Thyroid gland (tissue), 4 donors: ENCODE measurements around the gene ADAMTSL2. TPM values are rescaled to one million over a fixed set of nuclear protein-coding genes. Genes with fewer than 3 reads are reported as not detected.

Experiments used
- DNase-seq, 2 donors: peaks; one replicate each; pipeline ENCODE4 v3.0.0-alpha.2; 2019
- H3K27ac ChIP-seq, 3 donors: fragments of 200-600 bp; sonication (generic); 1 replicate in 2 of 3; 2 replicates in 1 of 3; pipeline ENCODE4 v1.5.1; 2016 to 2019; ENCODE audit warnings: mild to moderate bottlenecking in 1 of 3, moderate library complexity in 1 of 3
- H3K27me3 ChIP-seq: fragments of 200-600 bp; sonication (generic); one replicate; pipeline ENCODE4 v1.5.1; 2019
- H3K36me3 ChIP-seq, 2 donors: fragments of 200-600 bp; sonication (generic); one replicate each; pipeline ENCODE4 v1.5.1; 2016 to 2019
- H3K4me1 ChIP-seq, 2 donors: fragments of 200-600 bp; sonication (generic); one replicate each; pipeline ENCODE4 v1.5.1; 2017 to 2019
- H3K4me3 ChIP-seq, 3 donors: fragments of 200-600 bp; sonication (generic); replicated peaks in 1 of 3; 1 replicate in 2 of 3; 2 replicates in 1 of 3; pipeline ENCODE4 v1.5.1; 2016; ENCODE audit warnings: mild to moderate bottlenecking in 1 of 3
- H3K9me3 ChIP-seq: fragments of 200-600 bp; sonication (generic); one replicate; pipeline ENCODE4 v1.5.1; 2017
- POLR2A ChIP-seq, 2 donors: fragments of 450-650 bp; IDR thresholded peaks; one replicate each; pipeline ENCODE4 v1.6.1; 2017; ENCODE audit warnings: antibody characterized with exemption in 2 of 2, mild to moderate bottlenecking in 2 of 2, moderate library complexity in 1 of 2
- WGBS, 2 donors: methylation state at CpG; one replicate each; pipeline ENCODE4 v1.1.5; 2017; 5-methylcytosine and 5-hydroxymethylcytosine counted together
- intact Hi-C: fragments of 100-400 bp; cut with DNase I; formaldehyde crosslinking; loops from one replicate; pipeline ENCODE4 v1.15.1; 2023
- total RNA-seq, 4 donors: library from RNA; depleted of rRNA; stranded (reverse); fragments of >200 nt; gene quantifications; one replicate each; pipeline ENCODE4 v1.2.3, GENCODE V29; 2016
- TF ChIP-seq, protein P1 (sequence below), 6 experiments: fragments of 200-600 bp in 3 of 6; fragments of 450-650 bp in 3 of 6; sonication (generic) in 3 of 6; IDR thresholded peaks; one replicate each; pipeline ENCODE4 v1.5.1; 2016 to 2019; ENCODE audit warnings: antibody characterized with exemption in 6 of 6, mild to moderate bottlenecking in 2 of 6, inconsistent platforms in 1 of 6, moderate library complexity in 1 of 6

ADAMTSL2 gene
- total RNA-seq, 4 donors from 2014 or later, result 2.4 to 9.3 (median 8.7) TPM

DNA sequence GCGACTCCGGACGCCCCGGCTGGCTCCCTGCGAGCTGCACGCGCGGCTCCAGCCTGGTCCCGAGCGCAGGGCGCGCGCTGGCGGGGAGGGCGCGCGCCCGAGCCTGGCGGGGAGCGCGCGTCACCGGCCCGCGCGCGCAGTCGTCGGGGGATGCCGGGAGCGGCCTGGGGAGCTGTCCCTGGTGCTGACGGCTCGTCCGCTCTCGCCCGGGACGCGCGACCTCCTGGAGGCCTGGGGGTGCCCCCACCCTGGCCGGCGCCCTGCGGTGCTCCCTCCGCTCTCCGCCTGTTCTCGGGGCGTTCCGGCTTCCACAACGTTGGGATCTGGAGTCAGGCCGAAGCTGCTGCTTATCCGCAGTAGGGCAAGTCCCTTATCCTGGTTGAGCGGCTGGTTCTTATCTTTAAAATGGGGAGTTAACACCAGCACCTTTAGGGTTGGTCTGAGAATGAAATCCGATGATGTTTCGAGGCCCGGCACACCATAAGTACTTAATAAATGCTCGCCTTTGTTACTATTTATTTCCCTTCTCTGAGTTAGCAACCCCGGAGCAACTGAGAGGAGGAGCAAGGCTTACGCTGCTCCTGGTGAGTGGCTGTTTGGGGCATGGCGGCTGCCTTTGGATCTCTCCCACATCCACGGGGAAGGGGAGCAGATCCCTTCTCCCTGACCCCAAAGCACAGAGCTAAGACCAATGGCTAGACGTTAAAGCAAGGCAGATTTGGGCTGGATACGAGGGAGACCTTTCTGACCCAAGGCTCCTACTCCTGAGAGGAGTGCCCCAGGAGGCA, 75.0 kb downstream of the ADAMTSL2 start, which contains the start of gene FAM163B:
Gene FAM163B (minus strand): TSS at position 79 of the 788 bp plus-strand sequence. CDS start 29,166 bp downstream, outside the sequence.
- DNase-seq, result peak; percentile 32 to 45
- no peak within 1 kb of the TSS for H3K27ac ChIP-seq
- WGBS, 2 donors, result 30 to 42% methylated on average over 10 to 17 of the region's 61 CpGs
- no peaks in the 10 kb centered on the region for H3K36me3 ChIP-seq
- H3K9me3 ChIP-seq, result no peaks in the 10 kb centered on the region
- H3K27me3 ChIP-seq, result no peaks in the 10 kb centered on the region
- intact Hi-C loops, result no loop called here
- H3K4me1 ChIP-seq, result peaks cover 0 to 3% of the 10 kb centered on the region in 2 donors
- TF ChIP-seq POLR2A (IDR thresholded peaks at IDR 0.05), result no peak
- TF ChIP-seq, protein P1, sequence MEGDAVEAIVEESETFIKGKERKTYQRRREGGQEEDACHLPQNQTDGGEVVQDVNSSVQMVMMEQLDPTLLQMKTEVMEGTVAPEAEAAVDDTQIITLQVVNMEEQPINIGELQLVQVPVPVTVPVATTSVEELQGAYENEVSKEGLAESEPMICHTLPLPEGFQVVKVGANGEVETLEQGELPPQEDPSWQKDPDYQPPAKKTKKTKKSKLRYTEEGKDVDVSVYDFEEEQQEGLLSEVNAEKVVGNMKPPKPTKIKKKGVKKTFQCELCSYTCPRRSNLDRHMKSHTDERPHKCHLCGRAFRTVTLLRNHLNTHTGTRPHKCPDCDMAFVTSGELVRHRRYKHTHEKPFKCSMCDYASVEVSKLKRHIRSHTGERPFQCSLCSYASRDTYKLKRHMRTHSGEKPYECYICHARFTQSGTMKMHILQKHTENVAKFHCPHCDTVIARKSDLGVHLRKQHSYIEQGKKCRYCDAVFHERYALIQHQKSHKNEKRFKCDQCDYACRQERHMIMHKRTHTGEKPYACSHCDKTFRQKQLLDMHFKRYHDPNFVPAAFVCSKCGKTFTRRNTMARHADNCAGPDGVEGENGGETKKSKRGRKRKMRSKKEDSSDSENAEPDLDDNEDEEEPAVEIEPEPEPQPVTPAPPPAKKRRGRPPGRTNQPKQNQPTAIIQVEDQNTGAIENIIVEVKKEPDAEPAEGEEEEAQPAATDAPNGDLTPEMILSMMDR (IDR thresholded peaks at IDR 0.05), result no peak
- no peak within 1 kb of the TSS for H3K4me3 ChIP-seq

DNA sequence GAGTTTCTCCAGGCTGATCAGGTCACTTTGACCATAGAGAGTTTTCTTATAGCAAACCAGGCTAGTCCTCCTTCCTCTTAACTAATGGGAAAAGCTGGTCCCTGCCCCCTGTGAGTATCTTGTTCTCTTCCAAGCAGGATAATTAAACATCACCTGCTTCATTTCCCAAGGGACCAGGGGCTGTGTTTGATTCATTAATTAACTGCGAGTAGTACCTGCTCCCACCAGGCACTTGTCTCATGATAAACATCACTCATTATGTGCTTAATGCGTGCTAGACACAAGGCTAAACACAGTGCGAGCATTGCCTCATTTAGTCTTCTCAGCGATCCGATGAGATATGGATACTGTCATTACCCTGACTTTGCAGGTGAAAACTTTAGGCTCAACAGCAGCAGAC, 76.3 kb downstream of the ADAMTSL2 start:
- no peak overlapping the region for H3K27ac ChIP-seq
- H3K4me3 ChIP-seq, result no peak overlapping the region
- intact Hi-C loops, result no loop called here

DNA sequence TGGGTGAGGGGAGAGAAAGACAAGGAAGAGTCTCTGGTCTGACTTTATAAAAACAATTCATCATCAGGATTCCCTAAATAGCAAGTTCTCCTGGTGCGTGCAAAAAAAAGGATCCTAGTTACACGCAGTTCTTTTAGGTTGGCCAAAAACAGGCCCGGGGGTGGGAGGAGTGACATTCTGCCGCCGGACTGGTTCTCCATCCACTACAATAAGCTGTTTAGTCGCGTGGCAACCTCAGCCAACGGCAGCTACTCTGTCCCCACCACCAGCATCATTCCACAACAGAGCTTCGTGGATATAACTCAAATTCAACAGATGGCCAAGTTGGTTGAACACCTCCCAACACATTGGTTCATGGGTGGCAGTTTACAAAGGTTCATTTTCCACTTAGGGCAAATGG, 77.5 kb downstream of the ADAMTSL2 start:
- no peak overlapping the region for H3K4me3 ChIP-seq
- H3K27ac ChIP-seq, result no peak overlapping the region
- H3K36me3 ChIP-seq, result no peaks in the 10 kb centered on the region
- no peaks in the 10 kb centered on the region for H3K9me3 ChIP-seq
- TF ChIP-seq, protein P1 (IDR thresholded peaks at IDR 0.05), result no peak
- TF ChIP-seq POLR2A (IDR thresholded peaks at IDR 0.05), result no peak
- H3K27me3 ChIP-seq, result no peaks in the 10 kb centered on the region
- peaks cover 0 to 3% of the 10 kb centered on the region in 2 donors for H3K4me1 ChIP-seq
- no peak for DNase-seq
- 72 to 77% methylated on average over 9 of the region's 9 CpGs for WGBS, 2 donors
- intact Hi-C loops, result no loop called here

More for the DNA sequence above, 76.3 kb downstream of the ADAMTSL2 start:
- H3K36me3 ChIP-seq, result no peaks in the 10 kb centered on the region
- WGBS, 2 donors, result 70 to 82% methylated on average over 5 of the region's 5 CpGs
- DNase-seq, result no peak
- no peaks in the 10 kb centered on the region for H3K9me3 ChIP-seq
- peaks cover 0 to 3% of the 10 kb centered on the region in 2 donors for H3K4me1 ChIP-seq
- H3K27me3 ChIP-seq, result no peaks in the 10 kb centered on the region
- TF ChIP-seq, protein P1 (IDR thresholded peaks at IDR 0.05), result no peak
- no peak for TF ChIP-seq POLR2A (IDR thresholded peaks at IDR 0.05)

DNA sequence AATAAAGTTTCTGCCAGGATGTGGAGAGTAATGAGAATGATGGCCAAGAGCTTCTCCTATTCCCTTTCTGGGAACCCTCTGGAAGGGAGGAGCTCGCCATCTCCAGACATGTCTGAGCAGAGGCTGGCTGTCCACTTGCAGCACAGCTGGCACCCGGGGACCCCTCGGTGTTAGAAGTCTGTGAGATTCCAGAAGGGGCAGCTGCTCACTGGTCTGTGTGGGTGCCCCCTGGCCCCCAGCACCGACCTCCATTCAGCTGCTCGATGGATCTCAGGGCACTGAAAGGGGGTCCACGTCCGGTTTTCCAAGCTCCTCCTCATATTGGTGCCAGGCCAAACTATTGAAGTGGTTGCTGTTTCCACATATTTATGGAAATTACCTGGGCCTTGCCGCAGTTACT, 78.3 kb downstream of the ADAMTSL2 start:
- no peak for DNase-seq
- no peaks in the 10 kb centered on the region for H3K36me3 ChIP-seq
- H3K27me3 ChIP-seq, result no peaks in the 10 kb centered on the region
- no peak for TF ChIP-seq POLR2A (IDR thresholded peaks at IDR 0.05)
- TF ChIP-seq, protein P1 (IDR thresholded peaks at IDR 0.05), result no peak
- H3K4me1 ChIP-seq, result peaks cover 0 to 3% of the 10 kb centered on the region in 2 donors
- no peak overlapping the region for H3K27ac ChIP-seq
- WGBS, 2 donors, result 77 to 86% methylated on average over 3 to 4 of the region's 8 CpGs
- H3K4me3 ChIP-seq, result no peak overlapping the region
- intact Hi-C loops, result no loop called here
- H3K9me3 ChIP-seq, result no peaks in the 10 kb centered on the region

DNA sequence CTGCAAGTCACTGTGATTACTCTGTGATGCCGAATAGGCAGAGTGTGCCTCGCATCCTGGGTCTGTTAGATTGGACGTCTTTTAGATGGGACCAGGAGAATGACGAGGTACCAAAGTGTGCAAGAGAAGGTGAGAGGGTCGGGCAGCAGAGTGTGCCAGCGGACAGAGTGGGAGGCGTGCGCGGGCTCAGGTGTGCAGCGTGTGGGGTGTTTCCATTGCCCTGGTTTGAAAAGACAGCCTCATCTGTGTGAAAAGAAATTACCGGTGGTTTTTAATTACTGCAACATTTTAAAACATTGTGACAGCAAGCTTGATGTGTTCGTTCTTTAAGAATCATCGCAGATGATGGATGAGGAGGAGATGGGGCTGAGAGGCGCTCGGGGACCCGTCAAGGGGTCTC, 78.9 kb downstream of the ADAMTSL2 start:
- Histone ChIP-seq H3K4me3 (no peak overlapping the region), H3K36me3 (no peaks in the 10 kb centered on the region), H3K4me1 (peaks cover 0 to 3% of the 10 kb centered on the region in 2 donors), H3K27ac (no peak overlapping the region), H3K27me3 (no peaks in the 10 kb centered on the region), H3K9me3 (no peaks in the 10 kb centered on the region)
- intact Hi-C loops, result no loop called here
- 86 to 88% methylated on average over 16 of the region's 16 CpGs for WGBS, 2 donors
- TF ChIP-seq POLR2A (IDR thresholded peaks at IDR 0.05), result no peak
- TF ChIP-seq, protein P1 (IDR thresholded peaks at IDR 0.05), result no peak
- DNase-seq, result no peak
